Stomach (tissue), 9 donors: Measurements from ENCODE around the gene GDF2. TPM values are rescaled to one million over a fixed set of nuclear protein-coding genes. Genes with fewer than 3 reads are reported as not detected.

ENCODE experiments used
- DNase-seq, 2 donors: peaks; one replicate each; pipeline versions ENCODE4 v3.0.0 to v3.0.0-alpha.2; 2013 to 2019
- H3K27ac ChIP-seq, 5 donors: fragments of 200-600 bp in 4 of 5; sonication (generic) in 4 of 5; one replicate each; pipeline ENCODE4 v1.5.1; 2013 to 2019; ENCODE audit warnings: mild to moderate bottlenecking in 1 of 5, moderate library complexity in 1 of 5
- H3K27me3 ChIP-seq, 3 donors: fragments of 200-600 bp; sonication (generic); one replicate each; pipeline ENCODE4 v1.5.1; 2017 to 2019; ENCODE audit warnings: mixed run types in 1 of 3
- H3K36me3 ChIP-seq, 4 donors: fragments of 200-600 bp; sonication (generic); 1 replicate in 3 of 4; 2 replicates in 1 of 4; pipeline ENCODE4 v1.5.1; 2016 to 2019
- H3K4me1 ChIP-seq, 4 donors: fragments of 200-600 bp; sonication (generic); one replicate each; pipeline ENCODE4 v1.5.1; 2016 to 2019
- H3K4me3 ChIP-seq, 4 donors: fragments of 200-600 bp; sonication (generic) in 3 of 4; one replicate each; pipeline ENCODE4 v1.5.1; 2016 to 2019; ENCODE audit warnings: mild to moderate bottlenecking in 1 of 4
- H3K9me3 ChIP-seq, 4 donors: fragments of 200-600 bp; sonication (generic); one replicate each; pipeline ENCODE4 v1.5.1; 2016 to 2019
- CTCF ChIP-seq, 7 experiments: fragments of 450-650 bp in 4 of 7; fragments of 200-600 bp in 3 of 7; sonication (generic) in 3 of 7; IDR thresholded peaks; one replicate each; pipeline ENCODE4 v1.5.1; 2016 to 2019; ENCODE audit warnings: antibody characterized with exemption in 7 of 7, control low read depth in 2 of 7, mild to moderate bottlenecking in 1 of 7
- EP300 ChIP-seq: sonication (generic); formaldehyde crosslinking; IDR thresholded peaks from one replicate; pipeline ENCODE4 v1.6.1; 2017; ENCODE audit warnings: antibody characterized with exemption
- POLR2A ChIP-seq, 4 donors: fragments of 450-650 bp; IDR thresholded peaks; one replicate each; pipeline ENCODE4 v1.6.1; 2016; ENCODE audit warnings: antibody characterized with exemption in 4 of 4, control low read depth in 2 of 4, mild to moderate bottlenecking in 1 of 4, moderate library complexity in 1 of 4
- POLR2AphosphoS5 ChIP-seq, 3 donors: sonication (generic); formaldehyde crosslinking; IDR thresholded peaks; one replicate each; pipeline ENCODE4 v1.6.1; 2016; ENCODE audit warnings: antibody characterized with exemption in 3 of 3
- WGBS, 5 donors: extraction: QIAGEN DNeasy Blood & Tissue Kit in 3 of 5; methylation state at CpG; one replicate each; pipeline versions ENCODE4 v1.1.5 to v1.1.7; 2013 to 2018; 5-methylcytosine and 5-hydroxymethylcytosine counted together
- intact Hi-C: fragments of 100-400 bp; cut with DNase I; formaldehyde crosslinking; loops from one replicate; pipeline ENCODE4 v1.15.1; 2023; ENCODE audit warnings: low total_unique reads
- polyA plus RNA-seq, 3 donors: library from polyadenylated mRNA; stranded (reverse); fragments of 200-250 nt; gene quantifications; one replicate each; pipeline ENCODE4 v1.2.3, GENCODE V29; 2013
- total RNA-seq, 5 donors: library from RNA; depleted of rRNA; stranded (reverse); fragments of >200 nt; gene quantifications; one replicate each; pipeline versions ENCODE4 v1.1.0 to v1.2.3, GENCODE V29; 2014 to 2016
- donor health status: healthy with polysubstance abuse.
- donor health status: Bipolar disorder and iron deficiency.
- donor health status: healthy.

GDF2 gene
- total and polyA plus RNA-seq, 8 donors, result not detected

DNA sequence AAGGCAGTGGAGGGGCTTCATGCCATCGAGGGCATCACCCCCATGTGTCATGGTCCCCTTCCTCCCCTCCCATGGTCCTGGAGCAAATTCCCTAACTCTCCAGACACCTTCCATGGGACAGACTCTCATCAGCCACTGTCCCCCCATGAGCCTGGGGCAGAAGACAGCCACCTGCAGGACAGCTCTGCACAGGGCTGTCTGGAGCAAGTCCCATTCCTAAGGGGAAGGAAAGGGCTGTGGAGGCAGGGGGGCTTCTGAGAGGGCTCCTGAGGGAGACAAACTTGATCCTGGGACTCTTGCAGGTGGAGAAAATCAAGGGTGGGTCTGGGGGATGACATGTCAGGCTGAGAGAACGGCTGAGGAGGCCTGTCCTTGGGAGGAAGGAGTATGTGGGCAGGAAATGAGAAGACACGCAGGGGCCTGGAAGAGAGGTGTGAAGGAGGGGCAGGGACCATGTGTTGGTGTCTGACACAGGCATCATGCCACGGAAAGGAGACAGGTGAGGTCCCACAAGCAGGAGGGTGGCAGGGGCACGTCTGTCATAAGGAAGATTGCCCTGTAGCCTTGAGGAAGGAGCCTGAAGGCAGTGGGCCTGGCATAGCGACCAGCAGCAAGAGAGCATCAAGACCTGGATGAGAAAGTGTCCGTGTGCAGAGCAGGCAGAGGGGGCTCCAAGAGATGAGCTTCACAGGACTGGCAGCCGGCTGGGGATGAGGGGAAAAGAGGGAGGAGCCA, 36.7 kb upstream of the GDF2 start:
- 67 to 74% (median 70%) methylated on average over 8 of the region's 8 CpGs for WGBS, 5 donors
- peaks cover 0 to 11% (median 2%) of the 10 kb centered on the region in 4 donors for H3K4me1 ChIP-seq
- no peak overlapping the region for H3K27ac ChIP-seq
- H3K9me3 ChIP-seq, result no peaks in the 10 kb centered on the region
- H3K4me3 ChIP-seq, result no peak overlapping the region
- no peaks in the 10 kb centered on the region for H3K27me3 ChIP-seq
- TF ChIP-seq EP300 (no peak), POLR2AphosphoS5 (IDR thresholded peaks at IDR 0.05) (no peak), CTCF (IDR thresholded peaks at IDR 0.05) (no peak), POLR2A (IDR thresholded peaks at IDR 0.05) (no peak)
- intact Hi-C loops, result no loop called here
- H3K36me3 ChIP-seq, result no peaks in the 10 kb centered on the region
- no peak for DNase-seq

DNA sequence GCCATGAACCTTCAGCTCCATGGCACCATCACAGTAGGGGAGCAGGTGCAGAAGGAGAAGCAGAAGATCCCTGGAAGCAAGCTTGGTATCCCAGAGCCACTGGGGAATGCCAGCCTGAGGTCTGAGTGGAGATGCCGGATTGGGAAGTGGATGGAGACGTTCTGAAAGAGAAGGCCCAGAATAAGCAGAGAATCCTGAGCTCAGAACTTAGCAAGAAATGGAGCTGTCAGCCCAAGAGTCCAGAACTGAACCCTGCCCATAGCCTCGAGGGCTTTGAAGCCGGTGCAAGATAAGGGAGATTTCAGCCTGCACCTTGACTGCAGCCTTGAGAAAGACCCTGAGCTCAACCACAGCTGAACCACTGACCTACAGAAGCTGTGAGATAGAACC, 36.1 kb upstream of the GDF2 start:
- H3K27me3 ChIP-seq, result no peaks in the 10 kb centered on the region
- H3K9me3 ChIP-seq, result no peaks in the 10 kb centered on the region
- no peak overlapping the region for H3K4me3 ChIP-seq
- intact Hi-C loops, result no loop called here
- H3K36me3 ChIP-seq, result no peaks in the 10 kb centered on the region
- no peak overlapping the region for H3K27ac ChIP-seq
- 59 to 88% (median 75%) methylated on average over 4 of the region's 4 CpGs for WGBS, 5 donors
- DNase-seq, result no peak
- no peak for TF ChIP-seq POLR2A (IDR thresholded peaks at IDR 0.05)
- H3K4me1 ChIP-seq, result peaks cover 0 to 11% (median 2%) of the 10 kb centered on the region in 4 donors

DNA sequence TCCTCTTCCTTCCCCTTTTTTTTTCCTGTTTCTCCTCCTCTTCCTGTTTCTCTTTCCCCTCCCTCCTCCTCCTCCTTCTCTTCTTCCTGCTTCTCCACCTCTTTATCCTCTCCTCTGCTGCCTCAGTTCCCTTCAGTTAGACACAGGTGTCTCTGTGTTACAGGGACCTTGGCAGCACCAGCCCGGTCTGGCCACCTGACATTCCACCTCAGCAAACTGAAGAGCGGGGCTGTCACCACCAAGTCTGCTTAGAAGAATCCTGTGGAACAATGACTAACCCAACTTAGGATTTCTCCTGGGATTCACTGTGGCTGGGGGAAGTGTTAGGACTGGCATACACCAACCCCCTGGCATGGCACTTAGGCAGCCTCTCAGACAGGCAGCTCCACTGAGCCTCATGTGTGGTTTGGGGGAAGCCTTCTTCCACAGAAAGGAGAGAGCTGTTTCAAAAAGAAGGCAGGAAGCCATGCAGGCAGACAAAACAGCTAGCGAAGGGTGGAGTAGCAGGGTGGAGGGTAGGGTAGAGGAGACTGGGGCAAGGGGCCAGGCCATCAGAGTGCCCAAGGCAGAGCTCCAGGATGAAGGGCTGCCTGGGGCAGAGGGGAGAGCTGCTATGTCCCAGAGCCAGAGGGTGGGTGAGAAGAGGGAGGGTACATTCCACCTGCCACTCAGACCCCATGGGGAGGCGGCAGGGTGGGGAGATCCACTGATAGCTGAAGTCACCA, 35.5 kb upstream of the GDF2 start:
- TF ChIP-seq EP300 (no peak), POLR2A (IDR thresholded peaks at IDR 0.05) (no peak), CTCF (IDR thresholded peaks at IDR 0.05) (no peak), POLR2AphosphoS5 (IDR thresholded peaks at IDR 0.05) (no peak)
- no peaks in the 10 kb centered on the region for H3K27me3 ChIP-seq
- H3K4me3 ChIP-seq, result no peak overlapping the region
- no peaks in the 10 kb centered on the region for H3K36me3 ChIP-seq
- H3K9me3 ChIP-seq, result no peaks in the 10 kb centered on the region
- WGBS, 5 donors, result 67 to 79% (median 69%) methylated on average over 4 of the region's 4 CpGs
- H3K27ac ChIP-seq, result no peak overlapping the region
- H3K4me1 ChIP-seq, result peaks cover 0 to 11% (median 2%) of the 10 kb centered on the region in 4 donors
- no peak for DNase-seq
- intact Hi-C loops, result no loop called here

DNA sequence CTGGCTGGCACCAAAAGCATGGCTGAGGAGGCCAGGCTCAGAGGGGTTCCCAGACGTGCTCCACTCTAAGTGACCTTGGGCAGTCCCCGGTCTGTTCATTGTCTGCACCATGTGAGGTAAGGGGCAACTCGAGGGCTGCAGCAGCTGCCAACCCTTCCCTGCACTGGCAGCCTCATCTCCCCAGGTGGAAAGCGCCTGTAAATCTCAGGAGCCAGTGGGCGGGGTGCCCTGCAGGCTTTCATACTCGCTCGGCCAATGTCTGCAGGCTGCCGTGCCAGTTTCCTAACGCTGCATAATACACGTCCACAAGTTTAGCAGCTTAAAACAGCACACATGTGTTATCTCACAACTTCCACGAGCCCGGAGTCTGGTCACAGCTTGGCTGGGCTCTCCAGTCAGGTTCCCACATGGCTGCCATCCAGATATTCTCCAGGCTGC, 34.9 kb upstream of the GDF2 start:
- intact Hi-C loops, result no loop called here
- H3K36me3 ChIP-seq, result no peaks in the 10 kb centered on the region
- H3K9me3 ChIP-seq, result no peaks in the 10 kb centered on the region
- no peak overlapping the region for H3K4me3 ChIP-seq
- no peak overlapping the region for H3K27ac ChIP-seq
- WGBS, 5 donors, result 32 to 61% (median 42%) methylated on average over 8 to 12 of the region's 12 CpGs
- H3K4me1 ChIP-seq, result peaks cover 0 to 11% (median 2%) of the 10 kb centered on the region in 4 donors
- no peaks in the 10 kb centered on the region for H3K27me3 ChIP-seq
- TF ChIP-seq POLR2AphosphoS5 (IDR thresholded peaks at IDR 0.05) (no peak), POLR2A (IDR thresholded peaks at IDR 0.05) (no peak), EP300 (no peak), CTCF (IDR thresholded peaks at IDR 0.05) (no peak)
- DNase-seq, result peak in 1 of 2 donors; percentile 51
